SIG-M5 treated with dmso at 0.1 percent for 504 hours (cell line): ENCODE data around the gene LRRC74A.

Source experiments
- DNase-seq: peaks from one replicate; lab custom pipeline; 2025; ENCODE audit not compliant: unreplicated experiment; lab: John Stamatoyannopoulos, UW

LRRC74A gene

DNA sequence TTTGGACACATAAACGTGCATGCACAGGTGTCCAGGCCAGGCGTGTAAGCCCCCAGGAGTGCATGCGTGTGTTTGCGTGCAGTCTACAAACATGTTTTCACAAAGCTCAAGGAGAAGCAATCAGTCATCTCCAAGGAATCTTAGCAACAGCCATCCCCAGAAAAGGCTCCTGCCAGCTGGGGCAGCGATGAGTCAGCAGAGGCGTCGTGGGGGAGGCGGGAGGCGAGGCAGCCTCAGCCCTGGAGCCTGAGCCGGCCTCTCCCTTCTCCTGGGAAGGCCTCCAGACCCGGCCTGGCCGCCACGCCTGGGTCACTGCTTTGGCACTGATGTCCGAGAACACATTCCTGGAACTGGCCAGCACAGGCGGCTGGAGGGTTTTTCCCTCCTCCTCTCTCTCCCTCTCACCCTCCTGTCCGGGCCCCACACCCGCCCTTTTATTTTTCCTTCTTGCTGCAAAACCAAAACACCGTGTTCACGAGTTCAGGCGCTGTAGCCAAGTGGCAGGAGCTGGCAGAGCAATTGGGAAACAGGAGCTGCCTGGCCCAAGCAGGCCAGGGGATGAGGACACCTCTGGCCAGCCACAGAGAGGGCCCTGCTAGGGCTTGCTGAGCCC lies 92.7 kb downstream of the LRRC74A start:
- DNase-seq, result peak; percentile 34
